C1 segment of cervical spinal cord (tissue), 14 donors: ENCODE measurements around the gene FGFBP2.

ENCODE experiments used
- DNase-seq, 14 donors: peaks; one replicate each; lab custom pipeline; 2025; lab: John Stamatoyannopoulos, UW

The FGFBP2 gene

GRCh38 chr4:15963001-15963451 lies at the start of gene FGFBP2:
Gene FGFBP2, minus strand, starts transcription at chr4:15963175. Its CDS starts 46 bp downstream, at chr4:15963129.
- peak in 1 of 14 donors; percentile 0 for DNase-seq

- no peak for DNase-seq
These were observed 48.2 kb upstream of the FGFBP2 start for GRCh38 chr4:16011173-16011572.

- no peak for DNase-seq
These were observed 46.2 kb upstream of the FGFBP2 start for GRCh38 chr4:16009153-16009552.

- DNase-seq = no peak
These were observed 44.6 kb upstream of the FGFBP2 start for GRCh38 chr4:16007471-16008095.

GRCh38 chr4:16006771-16007446 lies 43.9 kb upstream of the FGFBP2 start:
- no peak for DNase-seq

- DNase-seq = no peak
These were observed 42.7 kb upstream of the FGFBP2 start for GRCh38 chr4:16005676-16006075.

GRCh38 chr4:16001484-16001858 lies 38.5 kb upstream of the FGFBP2 start:
- peak in 12 of 14 donors; percentile 11 to 52 (median 34) for DNase-seq

GRCh38 chr4:16000708-16001483 lies 37.9 kb upstream of the FGFBP2 start:
- no peak for DNase-seq

GRCh38 chr4:15996773-15997172 lies 33.8 kb upstream of the FGFBP2 start:
- DNase-seq = no peak

GRCh38 chr4:15995826-15996225 lies 32.9 kb upstream of the FGFBP2 start:
- no peak for DNase-seq

GRCh38 chr4:15992167-15992485 lies 29.2 kb upstream of the FGFBP2 start:
- no peak for DNase-seq

- no peak for DNase-seq
These were observed 27.8 kb upstream of the FGFBP2 start for GRCh38 chr4:15990570-15991285.

- DNase-seq = no peak
These were observed 26.4 kb upstream of the FGFBP2 start for GRCh38 chr4:15989424-15989823.

GRCh38 chr4:15988222-15988621 lies 25.2 kb upstream of the FGFBP2 start:
- DNase-seq = no peak

- no peak for DNase-seq
These were observed 23.9 kb upstream of the FGFBP2 start for GRCh38 chr4:15986907-15987306.

- no peak for DNase-seq
These were observed 20.6 kb upstream of the FGFBP2 start for GRCh38 chr4:15983610-15984009.

- no peak for DNase-seq
These were observed 20.0 kb upstream of the FGFBP2 start for GRCh38 chr4:15982842-15983524.

- no peak for DNase-seq
These were observed 13.8 kb upstream of the FGFBP2 start for GRCh38 chr4:15976456-15977447.

GRCh38 chr4:15971068-15971801 lies 8.3 kb upstream of the FGFBP2 start:
- DNase-seq = no peak
